Spleen (tissue), 11 donors: ENCODE results near the gene OPRL1. TPM values are rescaled to one million over a fixed set of nuclear protein-coding genes. Genes with fewer than 3 reads are reported as not detected.

Experiments
- DNase-seq: peaks from one replicate; pipeline ENCODE4 v3.0.0-alpha.2; 2020
- H3K27ac ChIP-seq, 8 donors: fragments of 200-600 bp; sonication (generic) in 7 of 8; 1 replicate in 4 of 8; 2 replicates in 4 of 8; pipeline versions ENCODE4 v1.5.0 to v1.8.0; 2016 to 2021; ENCODE audit warnings: inconsistent platforms in 4 of 8, mild to moderate bottlenecking in 4 of 8, moderate library complexity in 1 of 8
- H3K27me3 ChIP-seq, 7 donors: fragments of 200-600 bp; sonication (generic) in 6 of 7; replicated peaks in 1 of 7; 1 replicate in 4 of 7; 2 replicates in 3 of 7; pipeline versions ENCODE4 v1.5.0 to v1.8.0; 2016 to 2021; ENCODE audit warnings: inconsistent platforms in 3 of 7, mild to moderate bottlenecking in 1 of 7
- H3K36me3 ChIP-seq, 6 donors: fragments of 200-600 bp; sonication (generic) in 5 of 6; 1 replicate in 4 of 6; 2 replicates in 2 of 6; pipeline versions ENCODE4 v1.5.0 to v1.8.0; 2016 to 2021; ENCODE audit warnings: inconsistent platforms in 2 of 6
- H3K4me1 ChIP-seq, 6 donors: fragments of 200-600 bp; sonication (generic) in 5 of 6; 1 replicate in 3 of 6; 2 replicates in 3 of 6; pipeline versions ENCODE4 v1.5.0 to v1.8.0; 2016 to 2021; ENCODE audit warnings: inconsistent platforms in 3 of 6
- H3K4me3 ChIP-seq, 8 donors: fragments of 200-600 bp; sonication (generic) in 7 of 8; 1 replicate in 4 of 8; 2 replicates in 4 of 8; pipeline versions ENCODE4 v1.5.0 to v1.8.0; 2016 to 2021; ENCODE audit warnings: inconsistent platforms in 4 of 8, mild to moderate bottlenecking in 4 of 8, moderate library complexity in 2 of 8
- H3K9me3 ChIP-seq, 8 donors: fragments of 200-600 bp; sonication (generic) in 7 of 8; 1 replicate in 4 of 8; 2 replicates in 4 of 8; pipeline versions ENCODE4 v1.5.0 to v1.8.0; 2016 to 2021; ENCODE audit warnings: inconsistent platforms in 4 of 8
- CTCF ChIP-seq, 11 experiments: fragments of 200-600 bp in 7 of 11; fragments of 450-650 bp in 4 of 11; sonication (generic) in 4 of 11; IDR thresholded peaks in 8 of 11; conservative IDR thresholded peaks in 3 of 11; 1 replicate in 7 of 11; 2 replicates in 4 of 11; pipeline versions ENCODE4 v1.4.0 to v1.8.0; 2016 to 2021; ENCODE audit warnings: antibody characterized with exemption in 11 of 11, inconsistent platforms in 4 of 11, mild to moderate bottlenecking in 1 of 11
- POLR2A ChIP-seq, 3 donors: fragments of 450-650 bp; IDR thresholded peaks; one replicate each; pipeline ENCODE4 v1.5.1; 2017; ENCODE audit warnings: antibody characterized with exemption in 3 of 3, mild to moderate bottlenecking in 1 of 3
- POLR2AphosphoS5 ChIP-seq, 3 donors: sonication (generic); formaldehyde crosslinking; IDR thresholded peaks; one replicate each; pipeline ENCODE4 v1.5.1; 2017; ENCODE audit warnings: antibody characterized with exemption in 3 of 3
- WGBS, 5 donors: extraction: QIAGEN DNeasy Blood & Tissue Kit in 3 of 5; methylation state at CpG; one replicate each; pipeline versions ENCODE4 v1.1.5 to v1.1.7; 2013 to 2018; 5-methylcytosine and 5-hydroxymethylcytosine counted together
- intact Hi-C: fragments of 100-400 bp; cut with DNase I; formaldehyde crosslinking; loops from one replicate; pipeline ENCODE4 v1.15.0; 2023; ENCODE audit warnings: low total_unique reads
- polyA plus RNA-seq, 3 donors: library from polyadenylated mRNA; stranded (reverse); fragments of 200-250 nt; gene quantifications; one replicate each; pipeline ENCODE4 v1.2.1, GENCODE V29; 2013
- total RNA-seq, 7 donors: library from RNA; depleted of rRNA in 3 of 7; stranded (reverse); fragments of >200 nt in 3 of 7; fragmentation: NEBNext Ultra II Directional in 4 of 7; extraction: Animal tissue kit (Norgen Biotek cat#: 25700) in 4 of 7; gene quantifications; one replicate each; pipeline versions ENCODE4 v1.1.0 to v1.2.1, GENCODE V29; 2016 to 2021
- donor health status: healthy with polysubstance abuse.
- donor health status: DM: no; HTN: no; CAD: no; lungs with moderate emphysema.
- donor health status: DM: no; HTN: no; CAD: no.
- donor health status: Bipolar disorder and iron deficiency.
- donor health status: healthy.
- donor health status: DM: no; HTN: no; CAD: no.
- donor health status: DM: yes; HTN: yes; CAD: no.

OPRL1 gene
- total and polyA plus RNA-seq, 10 donors = 1.9 to 7.9 (median 5.0) TPM

DNA sequence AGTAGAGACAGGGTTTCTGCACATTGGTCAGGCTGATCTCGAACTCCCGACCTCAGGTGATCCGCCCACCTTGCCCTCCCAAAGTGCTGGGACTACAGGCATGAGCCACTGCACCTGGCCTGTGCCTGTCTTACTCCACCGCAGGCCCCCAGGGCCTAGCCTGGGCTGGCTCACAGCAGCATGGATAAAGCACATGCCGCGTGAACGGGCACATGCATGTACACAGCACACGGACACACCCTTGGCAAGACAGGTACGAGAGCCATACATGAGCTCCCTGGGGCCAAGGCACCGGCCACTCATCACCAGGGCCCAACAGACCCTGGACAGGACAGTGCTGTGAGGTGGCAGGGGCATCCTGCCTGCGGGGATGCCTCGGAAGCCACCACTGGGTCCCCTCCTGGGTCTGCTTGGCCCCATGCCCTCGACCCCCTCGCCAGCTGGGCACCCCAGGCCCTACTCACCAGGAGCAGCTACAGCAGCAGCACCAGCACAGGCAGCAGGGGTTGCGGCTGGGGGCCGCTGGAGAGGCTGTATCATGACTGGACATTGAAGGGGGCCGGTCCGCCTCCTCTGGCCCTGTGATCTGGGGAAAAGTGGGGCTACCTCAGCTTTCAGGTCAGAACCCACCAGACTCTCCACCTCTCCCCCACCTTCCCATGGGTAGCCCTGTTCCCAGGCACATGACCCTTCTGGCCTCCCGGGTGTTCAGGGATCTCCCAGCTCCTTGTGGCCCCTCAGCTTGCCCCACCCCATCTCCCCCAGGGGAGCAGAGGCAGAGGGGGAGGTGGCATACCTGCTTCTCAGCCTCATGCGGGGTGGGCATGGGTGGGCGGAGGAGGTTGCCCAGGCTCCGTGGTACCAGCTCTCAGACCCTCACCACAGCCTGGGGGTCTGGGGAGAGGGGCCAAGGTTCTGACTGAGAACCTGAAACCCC, 3.6 kb upstream of the OPRL1 start:
- Histone ChIP-seq H3K4me3 (peak overlapping the region; percentile 62 to 96 (median 81)), H3K36me3 (peaks cover 0 to 63% (median 48%) of the 10 kb centered on the region in 6 donors), H3K27me3 (no peaks in the 10 kb centered on the region), H3K4me1 (peaks cover 18 to 94% (median 72%) of the 10 kb centered on the region in 6 donors), H3K27ac (peak overlapping the region; percentile 30 to 97 (median 89)), H3K9me3 (no peaks in the 10 kb centered on the region)
- intact Hi-C loops = no loop called here
- 72 to 84% (median 80%) methylated on average over 17 to 22 of the region's 22 CpGs for WGBS, 5 donors
- TF ChIP-seq POLR2AphosphoS5 (IDR thresholded peaks at IDR 0.05) = peak in 2 of 3 donors; percentile 45 to 61
- TF ChIP-seq POLR2A (IDR thresholded peaks at IDR 0.05) = no peak
- TF ChIP-seq CTCF (IDR thresholded peaks at IDR 0.05 in 8 of 11, conservative IDR thresholded peaks at IDR 0.05 in 3 of 11) = no peak
- DNase-seq = peak; percentile 87

DNA sequence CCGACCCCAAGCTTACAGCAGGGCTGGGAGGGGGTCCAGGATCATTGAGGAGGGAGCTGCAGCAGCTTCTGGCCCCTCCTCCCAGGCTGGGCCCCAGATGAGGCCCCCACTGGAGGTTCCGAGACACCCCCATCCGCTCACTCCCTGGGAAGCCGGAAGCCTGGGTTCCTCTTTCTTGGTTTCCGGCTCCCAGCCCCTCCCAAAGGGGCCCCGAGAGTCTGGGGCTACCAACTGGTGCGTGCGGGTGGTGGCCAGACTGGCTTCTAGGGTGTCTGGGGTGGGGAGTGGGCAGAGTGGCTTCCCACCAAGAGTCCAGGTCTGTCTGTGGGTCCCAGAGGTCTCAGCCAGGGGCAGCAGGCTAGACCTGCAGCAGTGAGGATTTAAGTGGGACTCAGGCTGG, 2.8 kb upstream of the OPRL1 start:
- peak; percentile 95 for DNase-seq
- Histone ChIP-seq H3K27ac (peak overlapping the region; percentile 30 to 97 (median 89)), H3K4me3 (peak overlapping the region; percentile 62 to 96 (median 81)), H3K36me3 (peaks cover 0 to 55% (median 43%) of the 10 kb centered on the region in 6 donors), H3K9me3 (no peaks in the 10 kb centered on the region), H3K4me1 (peaks cover 18 to 94% (median 73%) of the 10 kb centered on the region in 6 donors), H3K27me3 (no peaks in the 10 kb centered on the region)
- intact Hi-C loops = no loop called here
- 31 to 53% (median 39%) methylated on average over 4 to 8 of the region's 8 CpGs for WGBS, 5 donors
- TF ChIP-seq POLR2A (IDR thresholded peaks at IDR 0.05) = no peak
- peak; percentile 67 to 79 (median 75) for TF ChIP-seq POLR2AphosphoS5 (IDR thresholded peaks at IDR 0.05)
- no peak for TF ChIP-seq CTCF (IDR thresholded peaks at IDR 0.05 in 8 of 11, conservative IDR thresholded peaks at IDR 0.05 in 3 of 11)

DNA sequence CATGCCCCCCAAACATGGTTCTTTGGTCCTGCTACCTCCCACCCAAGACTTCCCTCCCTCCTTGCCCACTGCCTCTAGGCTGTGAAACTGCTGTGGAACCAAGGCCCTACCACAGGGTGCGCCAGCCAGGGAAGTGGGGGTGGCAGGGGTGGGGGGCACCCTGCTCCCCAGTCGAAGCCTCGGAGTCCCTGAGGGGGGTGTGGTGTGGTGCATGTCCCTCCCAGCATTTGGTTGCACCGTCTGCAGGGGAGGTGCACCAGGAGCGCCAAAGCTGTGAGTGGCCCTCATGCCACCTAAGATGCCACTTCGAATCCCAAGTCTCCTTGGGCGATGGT, 2.4 kb upstream of the OPRL1 start:
- WGBS, 5 donors = 23 to 43% (median 28%) methylated on average over 3 to 7 of the region's 7 CpGs
- peaks cover 0 to 51% (median 39%) of the 10 kb centered on the region in 6 donors for H3K36me3 ChIP-seq
- intact Hi-C loops = no loop called here
- H3K4me3 ChIP-seq = peak overlapping the region; percentile 62 to 96 (median 81)
- no peaks in the 10 kb centered on the region for H3K9me3 ChIP-seq
- no peaks in the 10 kb centered on the region for H3K27me3 ChIP-seq
- H3K4me1 ChIP-seq = peaks cover 18 to 94% (median 75%) of the 10 kb centered on the region in 6 donors
- DNase-seq = no peak
- H3K27ac ChIP-seq = peak overlapping the region; percentile 30 to 97 (median 89)
- TF ChIP-seq POLR2AphosphoS5 (IDR thresholded peaks at IDR 0.05) (no peak), POLR2A (IDR thresholded peaks at IDR 0.05) (no peak), CTCF (IDR thresholded peaks at IDR 0.05 in 8 of 11, conservative IDR thresholded peaks at IDR 0.05 in 3 of 11) (no peak)
